ENCODE measurements around the gene ZNF124. TPM values are rescaled to one million over a fixed set of nuclear protein-coding genes. Genes with fewer than 3 reads are reported as not detected.

Gene ZNF124
- total RNA-seq, 1 experiment from 2014 or later = 16.3 TPM

DNA sequence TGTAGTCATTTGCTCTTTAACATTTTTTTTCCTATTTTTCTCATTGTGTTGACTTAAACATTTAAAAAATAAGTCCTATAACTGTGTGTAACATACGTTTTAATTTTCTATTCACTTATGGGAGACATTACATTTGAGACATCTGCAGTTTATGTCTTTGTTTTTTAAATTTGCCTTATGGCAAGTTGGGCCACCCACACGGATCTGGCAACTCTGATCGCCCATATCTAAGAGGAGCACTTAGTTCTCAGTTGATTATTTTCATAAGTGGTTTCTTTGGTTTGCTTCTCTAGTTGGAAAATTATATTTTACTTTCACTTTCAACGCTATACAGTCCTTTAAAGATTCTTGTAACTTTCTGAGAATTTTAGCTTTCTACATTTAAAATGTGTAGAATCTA, 13.8 kb upstream of the ZNF124 start:
- Histone ChIP-seq H3K9me2 (ENCODE audit: insufficient read depth) (no peaks in the 10 kb centered on the region), H2AFZ (ENCODE audit: low read depth, low read length, poor library complexity, severe bottlenecking) (no peak overlapping the region), H3K4me3 (replicated peaks in 1 of 2; ENCODE audit: low read depth in 1 of 2, low read length in 2 of 2) (no peak overlapping the region), H3K36me3 (ENCODE audit: control insufficient read depth in 1 of 2, insufficient read depth in 2 of 2, low read length in 2 of 2) (peaks cover 0 to 12% of the 10 kb centered on the region in 2 experiments; a peak in 3 of 4 replicates), H3K4me2 (ENCODE audit: low read length) (no peak overlapping the region), H3K9me3 (ENCODE audit: control insufficient read depth in 1 of 2, insufficient read depth in 1 of 2, low read depth in 1 of 2, low read length in 2 of 2) (peaks cover 6 to 20% of the 10 kb centered on the region in 2 experiments; a peak in 3 of 4 replicates), H3K27ac (ENCODE audit: low read depth, low read length) (no peak overlapping the region), H3K27me3 (ENCODE audit: insufficient read depth, low read length) (no peaks in the 10 kb centered on the region), H3K4me1 (ENCODE audit: control insufficient read depth in 1 of 2, insufficient read depth in 2 of 2, low read length in 2 of 2) (no peaks in the 10 kb centered on the region), H3K79me2 (ENCODE audit: insufficient read depth, low read length) (no peaks in the 10 kb centered on the region), H4K20me1 (ENCODE audit: insufficient read depth) (no peaks in the 10 kb centered on the region), H3K9ac (ENCODE audit: low read length) (no peak overlapping the region)
- TF ChIP-seq, protein P1, sequence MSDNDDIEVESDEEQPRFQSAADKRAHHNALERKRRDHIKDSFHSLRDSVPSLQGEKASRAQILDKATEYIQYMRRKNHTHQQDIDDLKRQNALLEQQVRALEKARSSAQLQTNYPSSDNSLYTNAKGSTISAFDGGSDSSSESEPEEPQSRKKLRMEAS (IDR thresholded peaks at IDR 0.05) = no peak
- no peak for DNase-seq (ENCODE audit: low read depth, low spot score)
- no TSS peak for BruUV-seq (replicated peaks)
- ChIA-PET POLR2A (no interaction called here), RAD21 (ENCODE audit: low non-redundant PET in 1 of 2, low total read pairs in 2 of 2, uncharacterized antibody in 2 of 2, unreplicated experiment in 2 of 2) (no interaction called here), CTCF (no interaction called here)
- no peak for ATAC-seq
- intact Hi-C loops (cut with micrococcal nuclease) = no loop called here

DNA sequence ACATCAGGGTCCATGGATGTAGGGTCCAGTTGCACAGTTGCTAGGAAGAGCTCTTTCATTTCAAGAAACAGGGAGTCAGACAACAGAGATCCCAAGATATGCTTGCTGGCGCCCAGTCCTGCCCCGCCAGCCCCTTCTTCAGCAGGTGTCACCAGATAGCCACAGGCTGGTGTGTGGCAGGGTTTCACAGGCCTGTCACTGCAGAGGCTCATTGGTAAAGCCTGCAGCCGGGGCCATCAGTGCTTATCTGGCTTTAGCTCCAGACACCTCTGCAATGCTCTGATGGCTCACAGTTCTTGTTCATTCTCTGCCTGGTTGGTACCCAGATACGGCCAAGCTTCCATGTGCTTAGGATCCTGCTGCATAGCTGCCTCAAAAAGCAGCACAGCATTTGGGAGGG, 12.4 kb upstream of the ZNF124 start:
- no peak for DNase-seq (ENCODE audit: low read depth, low spot score)
- BruUV-seq (replicated peaks) = no TSS peak
- no peak overlapping the region for H3K4me3 ChIP-seq (replicated peaks in 1 of 2; ENCODE audit: low read depth in 1 of 2, low read length in 2 of 2)
- intact Hi-C loops (cut with micrococcal nuclease) = no loop called here
- ChIA-PET RAD21 (ENCODE audit: low non-redundant PET in 1 of 2, low total read pairs in 2 of 2, uncharacterized antibody in 2 of 2, unreplicated experiment in 2 of 2) (no interaction called here), POLR2A (no interaction called here), CTCF (no interaction called here)
- no peak overlapping the region for H2AFZ ChIP-seq (ENCODE audit: low read depth, low read length, poor library complexity, severe bottlenecking)
- no peak for ATAC-seq
- no peaks in the 10 kb centered on the region for H3K36me3 ChIP-seq (ENCODE audit: control insufficient read depth in 1 of 2, insufficient read depth in 2 of 2, low read length in 2 of 2)
- H3K27ac ChIP-seq (ENCODE audit: low read depth, low read length) = no peak overlapping the region
- no peaks in the 10 kb centered on the region for H3K9me2 ChIP-seq (ENCODE audit: insufficient read depth)
- H3K9ac ChIP-seq (ENCODE audit: low read length) = no peak overlapping the region
- no peaks in the 10 kb centered on the region for H3K27me3 ChIP-seq (ENCODE audit: insufficient read depth, low read length)
- H3K9me3 ChIP-seq (ENCODE audit: control insufficient read depth in 1 of 2, insufficient read depth in 1 of 2, low read depth in 1 of 2, low read length in 2 of 2) = peaks cover 0 to 6% of the 10 kb centered on the region in 2 experiments; a peak in 1 of 4 replicates
- H3K79me2 ChIP-seq (ENCODE audit: insufficient read depth, low read length) = no peaks in the 10 kb centered on the region
- H4K20me1 ChIP-seq (ENCODE audit: insufficient read depth) = no peaks in the 10 kb centered on the region
- H3K4me2 ChIP-seq (ENCODE audit: low read length) = no peak overlapping the region
- no peaks in the 10 kb centered on the region for H3K4me1 ChIP-seq (ENCODE audit: control insufficient read depth in 1 of 2, insufficient read depth in 2 of 2, low read length in 2 of 2)
- TF ChIP-seq RAD21 (IDR thresholded peaks at IDR 0.05; ENCODE audit: low read depth) (no peak), JUND (IDR thresholded peaks at IDR 0.05) (no peak), ZNF274 (IDR thresholded peaks at IDR 0.05; ENCODE audit: low read depth, low read length) (no peak), EZH2phosphoT487 (IDR thresholded peaks at IDR 0.05; ENCODE audit: borderline replicate concordance) (no peak), POLR2AphosphoS5 (IDR thresholded peaks at IDR 0.05; ENCODE audit: low read depth, low read length) (no peak)
